Measurements from ENCODE around the gene BASP1.
A peak's percentile ranks its signal among the peaks of the same experiment; 100 is the strongest.
"Not testable (repeated sequence)": the region's sequence is repeated elsewhere in the genome, so short reads cannot be mapped to it uniquely, and the experiment has no call there.

The BASP1 gene

DNA sequence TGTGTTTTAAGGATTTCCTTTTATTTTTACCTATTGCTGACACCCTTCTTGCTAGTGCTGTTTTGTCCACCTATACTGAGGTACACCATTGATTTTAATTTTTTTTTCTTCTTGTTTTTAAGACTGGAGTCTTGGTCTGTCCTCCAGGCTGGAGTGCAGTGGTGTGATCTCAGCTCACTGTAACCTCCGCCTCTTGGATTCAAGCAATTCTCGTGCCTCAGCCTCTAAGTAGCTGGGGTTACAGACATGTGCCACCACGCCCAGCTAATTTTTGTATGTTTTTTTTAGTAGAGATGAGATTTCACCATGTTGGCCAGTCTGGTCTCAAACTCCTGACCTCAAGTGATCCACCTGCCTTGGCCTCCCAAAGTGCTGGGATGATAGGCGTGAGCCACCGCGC lies 32.4 kb downstream of the BASP1 start:
- H3K27ac Mint-ChIP-seq, H3K4me1 Mint-ChIP-seq, H3K9me3 Mint-ChIP-seq, H3K4me3 Mint-ChIP-seq, H3K27me3 Mint-ChIP-seq, DNase-seq, ATAC-seq: not testable (repeated sequence)

DNA sequence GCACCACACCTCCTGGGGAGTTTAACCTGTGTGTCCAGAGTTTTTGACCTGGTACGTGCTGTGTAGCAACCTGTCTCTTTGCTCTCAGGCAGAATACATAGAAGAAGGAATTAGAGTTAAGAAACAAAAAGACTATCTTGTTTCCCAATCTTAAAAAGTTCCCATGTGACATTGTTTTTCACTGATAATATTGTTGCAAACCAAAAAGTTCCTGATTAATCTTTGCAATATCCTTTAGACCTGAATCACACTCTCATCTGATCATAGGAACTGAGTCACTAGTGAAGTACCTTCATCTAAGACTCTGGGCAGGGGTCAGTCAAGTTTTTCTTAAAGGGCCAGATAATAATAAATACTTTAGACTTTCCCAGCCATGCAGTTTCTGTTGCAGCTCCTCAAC lies 35.1 kb downstream of the BASP1 start:
- H3K4me1 Mint-ChIP-seq: no peaks in the 10 kb centered on the region
- H3K4me3 Mint-ChIP-seq: no peak overlapping the region
- ATAC-seq: no peak
- no peaks in the 10 kb centered on the region for H3K9me3 Mint-ChIP-seq
- DNase-seq: no peak
- H3K27me3 Mint-ChIP-seq: no peaks in the 10 kb centered on the region
- no peak overlapping the region for H3K27ac Mint-ChIP-seq

DNA sequence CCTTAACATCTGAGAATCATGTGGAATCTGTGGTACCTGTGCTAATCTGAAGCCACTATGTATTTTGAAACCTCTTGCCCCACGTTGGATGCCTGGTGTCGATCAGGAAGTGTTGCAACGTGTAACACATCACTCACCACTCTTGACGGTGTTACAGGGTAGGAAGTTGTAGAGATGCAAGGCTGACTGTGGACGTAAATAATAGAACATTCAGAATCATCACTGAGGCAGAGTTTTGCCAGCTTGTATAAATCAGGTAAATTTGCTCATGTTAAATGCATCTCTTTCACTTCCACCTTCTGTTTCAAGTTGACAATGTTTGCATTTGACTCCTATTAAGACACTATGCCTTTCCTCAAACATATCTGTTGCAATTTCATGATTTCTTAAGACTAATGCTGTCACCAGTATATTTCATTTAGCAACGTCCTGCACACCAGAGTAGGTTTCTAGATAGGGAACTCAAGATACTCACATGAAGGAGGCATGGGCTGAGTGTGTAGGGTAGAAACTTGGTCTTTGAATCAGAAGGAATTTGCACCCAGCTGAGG lies 38.1 kb downstream of the BASP1 start:
- Mint-ChIP-seq H3K27me3 (no peaks in the 10 kb centered on the region), H3K4me3 (no peak overlapping the region), H3K9me3 (peaks cover 4 to 7% of the 10 kb centered on the region in 2 donors), H3K4me1 (no peaks in the 10 kb centered on the region), H3K27ac (no peak overlapping the region)
- DNase-seq (no peak), ATAC-seq (no peak)

DNA sequence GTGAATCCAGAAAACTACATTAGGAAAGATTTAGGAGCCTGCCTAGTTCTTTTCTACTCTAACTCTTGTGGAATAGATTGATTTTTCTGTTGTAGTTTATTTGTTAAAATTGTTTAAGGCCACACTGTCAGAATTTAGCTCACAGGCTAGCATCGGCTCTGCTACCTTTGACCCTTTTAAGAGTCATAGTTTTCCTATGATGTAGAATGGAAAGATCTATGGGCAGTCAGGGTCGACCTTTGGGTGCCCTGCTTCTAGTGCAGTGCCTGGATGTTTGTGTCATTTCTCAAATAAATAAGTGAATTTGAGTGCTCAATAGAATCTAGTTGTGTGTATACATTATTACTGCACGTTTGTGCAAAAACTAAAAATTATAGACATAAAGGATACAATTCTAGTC lies 38.7 kb downstream of the BASP1 start:
- Mint-ChIP-seq H3K27ac (no peak overlapping the region), H3K9me3 (peaks cover 4 to 7% of the 10 kb centered on the region in 2 donors), H3K4me1 (no peaks in the 10 kb centered on the region), H3K4me3 (no peak overlapping the region), H3K27me3 (no peaks in the 10 kb centered on the region)
- ATAC-seq: no peak
- DNase-seq: no peak

DNA sequence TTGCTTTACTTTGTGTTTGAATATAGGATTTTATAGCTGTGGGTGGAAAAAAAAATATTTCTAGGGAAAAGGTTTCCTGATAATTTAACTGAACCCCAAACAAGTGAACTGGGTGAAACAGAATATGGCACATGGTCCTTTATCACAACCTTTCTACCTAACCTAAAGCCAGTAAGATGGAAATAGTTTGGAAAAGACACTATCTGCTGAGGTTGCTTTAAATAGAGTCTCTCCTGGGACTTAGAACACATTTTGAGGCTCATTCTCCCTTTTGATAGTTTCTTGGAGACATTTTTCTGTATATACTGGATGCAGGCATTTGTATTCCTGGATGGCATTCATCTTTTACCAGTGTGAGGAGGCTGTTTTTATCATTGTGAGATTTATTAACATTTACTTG lies 39.4 kb downstream of the BASP1 start:
- Mint-ChIP-seq H3K9me3 (peaks cover 4 to 7% of the 10 kb centered on the region in 2 donors), H3K27me3 (no peaks in the 10 kb centered on the region), H3K4me3 (no peak overlapping the region), H3K27ac (no peak overlapping the region), H3K4me1 (no peaks in the 10 kb centered on the region)
- DNase-seq (no peak), ATAC-seq (no peak)

DNA sequence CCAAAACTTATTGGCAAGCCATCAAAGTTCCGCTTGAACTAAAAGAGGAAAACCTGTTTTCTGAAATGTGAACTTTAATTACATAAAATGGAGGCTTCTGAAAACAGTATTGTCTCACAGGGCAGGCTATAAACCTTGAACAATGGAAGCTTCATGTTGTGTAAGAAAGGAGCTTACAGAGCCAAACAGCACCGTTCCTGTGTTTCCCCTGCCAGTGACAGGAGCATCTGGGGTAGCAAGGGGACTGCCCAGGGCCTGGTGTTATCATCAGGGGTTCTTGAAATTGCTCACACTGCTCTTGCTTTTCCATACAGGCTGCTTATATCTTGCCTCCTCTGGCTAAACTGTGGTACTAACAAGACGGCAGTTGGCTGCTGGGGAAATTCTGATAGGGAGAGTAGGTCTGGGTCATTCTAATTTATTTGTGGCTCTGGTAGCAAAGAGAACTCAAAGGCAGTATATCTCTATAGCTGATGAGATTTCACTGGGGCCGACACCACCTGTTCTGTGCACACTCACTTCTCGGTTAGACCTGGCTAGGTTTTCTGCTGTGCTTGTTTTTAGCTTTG lies 40.4 kb downstream of the BASP1 start:
- ATAC-seq: peak; percentile 91
- no peak overlapping the region for H3K4me3 Mint-ChIP-seq
- no peaks in the 10 kb centered on the region for H3K27me3 Mint-ChIP-seq
- peak in 1 of 2 donors; percentile 22 for DNase-seq
- H3K9me3 Mint-ChIP-seq: peaks cover 4 to 7% of the 10 kb centered on the region in 2 donors
- no peaks in the 10 kb centered on the region for H3K4me1 Mint-ChIP-seq
- H3K27ac Mint-ChIP-seq: peak overlapping the region in 1 of 2 donors; percentile 68

DNA sequence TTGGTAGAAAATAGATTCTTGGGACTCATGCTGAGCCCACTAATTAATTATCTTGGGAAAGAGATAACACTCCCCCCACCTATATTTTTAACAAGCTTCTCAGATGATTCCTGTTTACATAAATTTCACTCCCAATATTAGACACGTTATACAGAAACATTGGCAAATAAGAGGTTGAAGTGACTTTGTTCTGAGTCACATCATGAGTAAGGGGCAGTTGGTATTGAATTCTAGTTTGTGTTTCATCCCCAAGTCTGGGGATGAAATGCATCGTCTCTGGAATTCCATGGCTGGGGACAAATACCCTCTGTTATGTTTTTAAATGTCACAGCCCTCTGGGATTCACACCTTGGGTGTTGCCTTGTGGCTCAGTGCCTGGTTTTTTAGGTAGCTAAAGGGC lies 41.0 kb downstream of the BASP1 start:
- H3K4me1 Mint-ChIP-seq: no peaks in the 10 kb centered on the region
- DNase-seq: no peak
- no peaks in the 10 kb centered on the region for H3K27me3 Mint-ChIP-seq
- H3K27ac Mint-ChIP-seq: no peak overlapping the region
- H3K9me3 Mint-ChIP-seq: peaks cover 4 to 7% of the 10 kb centered on the region in 2 donors
- H3K4me3 Mint-ChIP-seq: no peak overlapping the region
- no peak for ATAC-seq

DNA sequence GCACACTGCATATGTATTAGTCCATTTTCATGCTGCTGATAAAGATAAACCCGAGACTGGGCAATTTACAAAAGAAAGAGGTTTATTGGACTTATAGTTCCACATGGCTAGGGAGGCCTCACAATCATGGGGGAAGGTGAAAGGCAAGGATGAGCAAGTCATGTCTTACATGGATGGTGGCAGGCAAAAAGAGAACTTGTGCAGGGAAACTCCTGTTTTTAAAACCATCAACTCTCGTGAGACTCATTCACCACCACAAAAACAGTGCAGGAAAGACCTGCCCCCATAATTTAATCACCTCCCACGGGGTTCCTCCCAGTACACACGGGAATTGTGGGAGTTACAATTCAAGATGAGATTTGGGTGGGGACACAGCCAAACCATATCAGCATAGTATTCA lies 41.6 kb downstream of the BASP1 start:
- ATAC-seq, H3K27me3 Mint-ChIP-seq, H3K27ac Mint-ChIP-seq, H3K9me3 Mint-ChIP-seq, H3K4me3 Mint-ChIP-seq, H3K4me1 Mint-ChIP-seq, DNase-seq: not testable (repeated sequence)

DNA sequence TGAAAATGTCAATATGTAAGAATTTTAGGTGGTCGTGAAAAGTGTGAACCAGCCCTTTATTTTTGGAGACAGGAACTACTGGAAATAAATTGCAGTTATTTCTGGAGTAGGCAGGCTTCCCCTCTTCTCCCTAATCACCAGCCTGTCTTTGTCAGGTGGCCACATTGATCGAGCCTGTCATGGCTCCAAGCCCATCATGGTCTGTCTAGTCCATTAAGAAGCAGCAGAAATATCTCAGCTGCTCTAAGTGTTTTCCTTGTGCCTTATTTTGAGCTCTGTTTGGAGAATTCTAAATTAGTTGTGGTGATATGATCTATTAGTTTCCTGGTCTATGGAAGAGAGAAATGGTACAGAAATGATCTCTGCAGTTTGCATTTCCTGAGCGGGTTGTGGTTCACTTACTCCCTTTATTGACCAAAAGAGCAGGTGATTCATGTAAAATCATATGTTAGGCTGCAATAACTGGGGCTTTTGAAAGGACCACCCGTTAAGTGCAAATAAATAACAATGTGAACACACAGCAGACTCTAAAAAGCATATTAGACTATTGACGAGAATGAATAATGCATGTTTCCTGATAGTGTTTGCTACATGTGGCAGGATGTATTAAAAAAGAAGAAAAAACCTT lies 42.3 kb downstream of the BASP1 start:
- Mint-ChIP-seq H3K27ac (no peak overlapping the region), H3K27me3 (no peaks in the 10 kb centered on the region), H3K4me1 (no peaks in the 10 kb centered on the region), H3K4me3 (no peak overlapping the region), H3K9me3 (peaks cover 4 to 7% of the 10 kb centered on the region in 2 donors)
- no peak for DNase-seq
- ATAC-seq: no peak

DNA sequence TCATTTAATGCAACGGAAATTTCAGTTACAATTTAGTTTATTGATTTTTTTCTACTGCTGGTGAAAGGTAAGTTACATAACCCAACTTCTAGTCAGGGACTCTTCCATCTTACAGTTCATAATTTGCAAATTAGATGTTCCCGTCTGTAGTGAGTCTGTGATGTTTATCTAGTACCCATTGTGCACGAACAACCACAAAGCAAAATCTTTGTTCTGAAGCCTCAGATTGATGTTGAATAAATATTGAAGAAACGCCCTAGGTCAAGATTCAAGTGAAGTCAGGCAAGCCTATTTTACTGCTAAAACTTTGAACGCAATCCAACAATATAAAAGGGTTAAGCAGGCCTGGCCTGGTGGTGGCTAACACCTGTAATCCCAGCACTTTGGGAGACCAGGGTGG lies 43.1 kb downstream of the BASP1 start:
- no peaks in the 10 kb centered on the region for H3K4me1 Mint-ChIP-seq
- no peaks in the 10 kb centered on the region for H3K27me3 Mint-ChIP-seq
- no peak overlapping the region for H3K4me3 Mint-ChIP-seq
- H3K9me3 Mint-ChIP-seq: peaks cover 4 to 7% of the 10 kb centered on the region in 2 donors
- no peak overlapping the region for H3K27ac Mint-ChIP-seq
- no peak for DNase-seq
- no peak for ATAC-seq

DNA sequence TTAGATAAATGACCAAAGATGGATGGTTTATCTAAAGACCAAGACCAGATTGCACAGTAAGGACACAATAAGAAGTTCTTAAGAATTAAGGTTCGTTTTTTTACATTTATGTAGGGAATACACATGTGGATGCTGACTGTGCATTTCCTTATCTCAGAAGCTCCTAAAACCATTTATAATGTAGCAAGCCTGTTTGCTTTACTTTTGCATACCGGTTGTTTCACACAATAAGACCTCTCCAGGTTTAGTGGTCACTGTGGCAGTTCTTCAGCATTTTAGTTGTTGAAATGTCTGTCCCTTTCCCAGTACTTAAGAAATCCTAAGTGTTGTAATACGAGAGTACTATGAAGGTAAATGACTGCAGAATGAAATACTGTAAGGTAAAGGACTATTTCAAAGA lies 43.6 kb downstream of the BASP1 start:
- H3K4me3 Mint-ChIP-seq: no peak overlapping the region
- no peaks in the 10 kb centered on the region for H3K27me3 Mint-ChIP-seq
- ATAC-seq: no peak
- H3K4me1 Mint-ChIP-seq: no peaks in the 10 kb centered on the region
- peaks cover 4 to 7% of the 10 kb centered on the region in 2 donors for H3K9me3 Mint-ChIP-seq
- DNase-seq: no peak
- no peak overlapping the region for H3K27ac Mint-ChIP-seq

DNA sequence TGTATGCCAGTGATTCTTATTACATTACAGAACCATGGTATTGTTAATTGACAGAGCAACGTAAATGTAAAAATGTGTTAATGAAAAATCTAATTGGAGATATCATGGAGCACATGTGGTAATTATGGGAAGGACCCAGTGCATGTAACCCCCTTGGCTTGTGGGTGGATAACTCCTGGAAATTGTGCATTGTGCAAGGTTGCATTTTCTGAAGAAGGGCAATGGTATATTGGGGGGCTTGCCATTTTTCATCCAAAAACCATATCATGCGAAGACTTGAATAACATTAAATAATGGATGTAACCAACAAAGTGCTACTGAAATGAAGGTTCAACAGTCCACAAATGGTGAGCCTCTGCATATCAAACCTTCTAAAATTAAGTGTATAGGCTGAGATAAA lies 47.6 kb downstream of the BASP1 start:
- Mint-ChIP-seq H3K9me3 (no peaks in the 10 kb centered on the region), H3K4me3 (no peak overlapping the region), H3K4me1 (no peaks in the 10 kb centered on the region)

DNA sequence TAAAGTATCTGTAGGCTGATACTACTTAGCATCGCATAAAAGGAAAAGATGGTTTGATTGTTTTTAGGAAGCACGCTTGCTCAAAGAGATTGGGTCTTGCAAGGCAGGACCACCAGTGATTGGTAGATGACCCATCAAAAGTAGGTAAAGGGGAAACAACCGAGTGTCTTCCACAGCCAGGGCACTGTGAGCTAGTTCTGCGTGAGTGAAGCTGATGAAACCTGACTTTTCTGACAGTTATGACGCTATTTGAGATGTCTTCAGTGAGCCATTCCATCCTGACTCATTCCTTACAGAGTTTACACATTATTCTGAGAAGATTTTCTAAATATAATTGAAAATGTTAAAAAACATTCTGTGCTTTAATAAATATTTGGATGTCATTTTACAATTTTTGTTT lies 49.7 kb downstream of the BASP1 start:
- Mint-ChIP-seq H3K27ac (no peak overlapping the region), H3K27me3 (no peaks in the 10 kb centered on the region), H3K4me1 (no peaks in the 10 kb centered on the region), H3K9me3 (no peaks in the 10 kb centered on the region), H3K4me3 (no peak overlapping the region)
- DNase-seq (no peak), ATAC-seq (no peak)

More for the DNA sequence above, 47.6 kb downstream of the BASP1 start:
- no peak for DNase-seq
- no peak overlapping the region for H3K27ac Mint-ChIP-seq
- no peaks in the 10 kb centered on the region for H3K27me3 Mint-ChIP-seq
- no peak for ATAC-seq

DNA sequence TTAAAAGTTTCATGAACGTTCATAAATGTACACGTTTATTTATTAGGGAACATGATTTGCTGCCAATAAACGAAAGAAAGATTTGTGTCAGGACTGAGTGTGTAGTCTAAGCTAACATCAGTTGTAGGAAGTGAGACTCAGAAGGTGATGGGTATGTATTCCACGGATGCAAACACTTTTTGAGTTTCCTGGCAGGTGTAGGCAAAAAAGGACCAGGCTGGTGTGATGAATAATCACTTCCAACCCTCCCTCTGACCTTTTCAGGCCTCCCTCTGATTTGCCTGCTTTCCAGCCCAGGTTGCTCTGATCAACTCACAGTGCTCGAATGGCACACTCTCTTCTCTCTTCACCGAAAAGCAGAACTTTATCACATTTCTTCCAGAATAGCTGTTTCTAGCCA lies 51.8 kb downstream of the BASP1 start:
- H3K27me3 Mint-ChIP-seq: no peaks in the 10 kb centered on the region
- H3K4me1 Mint-ChIP-seq: no peaks in the 10 kb centered on the region
- ATAC-seq: no peak
- H3K4me3 Mint-ChIP-seq: no peak overlapping the region
- no peak for DNase-seq
- no peaks in the 10 kb centered on the region for H3K9me3 Mint-ChIP-seq
- no peak overlapping the region for H3K27ac Mint-ChIP-seq

DNA sequence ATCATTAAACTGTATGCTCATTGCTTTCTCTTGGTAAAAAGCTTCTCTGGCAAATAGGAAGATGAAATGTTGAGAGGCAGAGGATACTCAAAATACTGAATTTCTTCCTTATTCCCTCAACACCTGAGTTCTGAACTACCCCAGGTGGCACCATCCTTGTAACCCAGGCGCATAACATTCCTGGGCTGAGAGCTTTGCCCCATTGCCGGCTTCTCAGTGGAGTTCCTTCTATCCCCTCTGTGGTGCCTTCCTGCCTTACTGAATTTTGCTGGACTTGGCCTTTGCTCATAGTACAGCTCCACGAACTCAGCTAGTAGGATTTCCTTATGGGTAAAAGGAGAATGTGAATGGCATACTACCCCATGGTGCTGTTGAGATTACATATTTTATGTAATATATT lies 54.7 kb downstream of the BASP1 start:
- Mint-ChIP-seq H3K9me3 (peaks cover 0 to 7% of the 10 kb centered on the region in 2 donors), H3K4me1 (no peaks in the 10 kb centered on the region), H3K4me3 (no peak overlapping the region), H3K27ac (no peak overlapping the region), H3K27me3 (no peaks in the 10 kb centered on the region)
- DNase-seq: no peak
- ATAC-seq: no peak

DNA sequence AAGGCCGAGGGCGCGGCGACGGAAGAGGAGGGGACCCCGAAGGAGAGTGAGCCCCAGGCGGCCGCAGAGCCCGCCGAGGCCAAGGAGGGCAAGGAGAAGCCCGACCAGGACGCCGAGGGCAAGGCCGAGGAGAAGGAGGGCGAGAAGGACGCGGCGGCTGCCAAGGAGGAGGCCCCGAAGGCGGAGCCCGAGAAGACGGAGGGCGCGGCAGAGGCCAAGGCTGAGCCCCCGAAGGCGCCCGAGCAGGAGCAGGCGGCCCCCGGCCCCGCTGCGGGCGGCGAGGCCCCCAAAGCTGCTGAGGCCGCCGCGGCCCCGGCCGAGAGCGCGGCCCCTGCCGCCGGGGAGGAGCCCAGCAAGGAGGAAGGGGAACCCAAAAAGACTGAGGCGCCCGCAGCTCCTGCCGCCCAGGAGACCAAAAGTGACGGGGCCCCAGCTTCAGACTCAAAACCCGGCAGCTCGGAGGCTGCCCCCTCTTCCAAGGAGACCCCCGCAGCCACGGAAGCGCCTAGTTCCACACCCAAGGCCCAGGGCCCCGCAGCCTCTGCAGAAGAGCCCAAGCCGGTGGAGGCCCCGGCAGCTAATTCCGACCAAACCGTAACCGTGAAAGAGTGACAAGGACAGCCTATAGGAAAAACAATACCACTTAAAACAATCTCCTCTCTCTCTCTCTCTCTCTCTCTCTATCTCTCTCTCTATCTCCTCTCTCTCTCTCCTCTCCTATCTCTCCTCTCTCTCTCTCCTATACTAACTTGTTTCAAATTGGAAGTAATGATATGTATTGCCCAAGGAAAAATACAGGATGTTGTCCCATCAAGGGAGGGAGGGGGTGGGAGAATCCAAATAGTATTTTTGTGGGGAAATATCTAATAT lies 58.1 kb downstream of the BASP1 start:
- H3K4me1 Mint-ChIP-seq: no peaks in the 10 kb centered on the region
- H3K27me3 Mint-ChIP-seq: no peaks in the 10 kb centered on the region
- peaks cover 0 to 7% of the 10 kb centered on the region in 2 donors for H3K9me3 Mint-ChIP-seq
- no peak overlapping the region for H3K27ac Mint-ChIP-seq
- no peak for ATAC-seq
- DNase-seq: no peak
- no peak overlapping the region for H3K4me3 Mint-ChIP-seq
